NCI-H510A treated with DMSO at 0.1 percent for 48 hours (cell line): Measurements from ENCODE around the gene ETS1.
A peak's percentile ranks its signal among the peaks of the same experiment; 100 is the strongest.

ENCODE experiments used
- DNase-seq: peaks from one replicate; lab custom pipeline; 2025; lab: John Stamatoyannopoulos, UW

The ETS1 gene

GRCh38 chr11:128424271-128424711, 163.1 kb downstream of the ETS1 start:
- DNase-seq: no peak

- DNase-seq: peak; percentile 79
Observed at GRCh38 chr11:128422576-128423370, 164.6 kb downstream of the ETS1 start.

- DNase-seq: no peak
Observed at GRCh38 chr11:128421577-128422330, 165.6 kb downstream of the ETS1 start.

GRCh38 chr11:128420951-128421350, 166.4 kb downstream of the ETS1 start:
- no peak for DNase-seq

- no peak for DNase-seq
Observed at GRCh38 chr11:128420265-128420664, 167.1 kb downstream of the ETS1 start.

- no peak for DNase-seq
Observed at GRCh38 chr11:128419012-128419767, 168.2 kb downstream of the ETS1 start.

- no peak for DNase-seq
Observed at GRCh38 chr11:128417607-128418324, 169.6 kb downstream of the ETS1 start.

- DNase-seq: peak; percentile 26
Observed at GRCh38 chr11:128416976-128417375, 170.4 kb downstream of the ETS1 start.

GRCh38 chr11:128415539-128415938, 171.8 kb downstream of the ETS1 start:
- no peak for DNase-seq

GRCh38 chr11:128412847-128413791, 174.2 kb downstream of the ETS1 start:
- no peak for DNase-seq

- DNase-seq: no peak
Observed at GRCh38 chr11:128411812-128412211, 175.5 kb downstream of the ETS1 start.

GRCh38 chr11:128411150-128411549, 176.2 kb downstream of the ETS1 start:
- no peak for DNase-seq

- no peak for DNase-seq
Observed at GRCh38 chr11:128409476-128409875, 177.9 kb downstream of the ETS1 start.
